Testis (tissue), 3 donors: ENCODE results near the gene OR2T34. TPM values are rescaled to one million over a fixed set of nuclear protein-coding genes. Genes with fewer than 3 reads are reported as not detected.
"Not testable (repeated sequence)": the region's sequence is repeated elsewhere in the genome, so short reads cannot be mapped to it uniquely, and the experiment has no call there.

Experiments used
- DNase-seq: peaks from one replicate; pipeline ENCODE4 v3.0.0-alpha.2; 2019
- H3K27ac ChIP-seq, 2 donors: fragments of 200-600 bp; sonication (generic); one replicate each; pipeline ENCODE4 v1.5.1; 2019
- H3K27me3 ChIP-seq: fragments of 200-600 bp; sonication (generic); one replicate; pipeline ENCODE4 v1.5.1; 2019
- H3K36me3 ChIP-seq: fragments of 200-600 bp; sonication (generic); one replicate; pipeline ENCODE4 v1.5.1; 2017; ENCODE audit warnings: low read depth; ENCODE audit errors: missing control alignments
- H3K4me1 ChIP-seq: fragments of 200-600 bp; sonication (generic); one replicate; pipeline ENCODE4 v1.5.1; 2019
- H3K4me3 ChIP-seq, 2 donors: fragments of 200-600 bp; sonication (generic); one replicate each; pipeline ENCODE4 v1.5.1; 2017 to 2019
- H3K9me3 ChIP-seq: fragments of 200-600 bp; sonication (generic); one replicate; pipeline ENCODE4 v1.5.1; 2017
- intact Hi-C: fragments of 100-400 bp; cut with DNase I; formaldehyde crosslinking; loops from one replicate; pipeline ENCODE4 v1.15.1; 2023; ENCODE audit warnings: low total_unique reads
- polyA plus RNA-seq: library from polyadenylated mRNA; stranded (reverse); fragments of 350-450 nt; fragmentation: Illumina TruSeq; extraction: RNeasy Lipid Tissue Mini Kit (QIAGEN cat#74804); gene quantifications from one replicate; pipeline ENCODE4 v1.2.3, GENCODE V29; 2014; ENCODE audit warnings: low read depth, low replicate concordance; ENCODE audit not compliant: insufficient read depth
- small RNA-seq, 2 donors: library from RNA; depleted of rRNA; stranded (forward); fragments of <200 nt; gene quantifications; one replicate each; pipeline ENCODE3, GENCODE V24; 2016
- total RNA-seq, 2 donors: library from RNA; depleted of rRNA; stranded (reverse); fragments of >200 nt; gene quantifications; one replicate each; pipeline ENCODE4 v1.2.3, GENCODE V29; 2016

The OR2T34 gene
- total and polyA plus RNA-seq, 3 donors from 2014 or later, result not detected

DNA sequence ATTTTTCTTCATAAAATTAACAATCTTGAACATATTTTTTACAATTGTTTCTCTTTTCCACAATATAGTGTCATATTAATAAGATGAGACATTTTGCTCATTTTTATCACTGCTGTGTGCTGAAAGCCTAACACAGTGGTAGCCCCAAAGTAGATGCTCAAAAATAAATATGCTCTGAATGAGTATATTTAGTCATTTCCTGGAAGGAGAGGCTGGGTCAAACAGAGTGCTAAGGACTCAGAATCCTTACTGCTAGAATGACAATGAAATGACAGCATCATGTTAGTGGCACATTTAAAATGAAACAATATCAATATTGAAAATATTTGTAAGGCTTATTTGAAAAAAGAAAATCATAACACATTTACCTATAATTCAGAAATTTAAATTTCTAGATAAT is 37.1 kb downstream of the OR2T34 start:
- H3K27ac ChIP-seq, H3K36me3 ChIP-seq, DNase-seq, H3K27me3 ChIP-seq, H3K4me3 ChIP-seq, H3K9me3 ChIP-seq, intact Hi-C loops, H3K4me1 ChIP-seq: not testable (repeated sequence)

Small RNA genes lying within 50 kb of the gene (small RNA-seq; reads per million reads assigned to genes)
- 0 reads per million in 2 donors for gene RF00019

Other genes starting within 250 kb of the OR2T34 start
- gene OR14C36, start 226.0 kb downstream of the OR2T34 start, total RNA-seq, result not detected
- not detected for gene OR14C36, start 226.0 kb downstream of the OR2T34 start, polyA plus RNA-seq
- not detected for gene OR2T4, start 213.1 kb downstream of the OR2T34 start, total RNA-seq
- not detected for gene OR2T4, start 213.1 kb downstream of the OR2T34 start, polyA plus RNA-seq
- under 1 TPM in 1 of 2 donors, not detected in 1; 0.06 TPM for gene OR2T6, start 199.0 kb downstream of the OR2T34 start, total RNA-seq
- not detected for gene OR2T6, start 199.0 kb downstream of the OR2T34 start, polyA plus RNA-seq
- gene OR2T1, start 171.7 kb downstream of the OR2T34 start, total RNA-seq, result not detected
- not detected for gene OR2T1, start 171.7 kb downstream of the OR2T34 start, polyA plus RNA-seq
- not detected for gene OR2T2, start 129.1 kb downstream of the OR2T34 start, total RNA-seq
- not detected for gene OR2T2, start 129.1 kb downstream of the OR2T34 start, polyA plus RNA-seq
- gene OR2T3, start 101.4 kb downstream of the OR2T34 start, total RNA-seq, result not detected
- gene OR2T3, start 101.4 kb downstream of the OR2T34 start, polyA plus RNA-seq, result not detected
- not detected for gene OR2T5, start 86.2 kb downstream of the OR2T34 start, total RNA-seq
- gene OR2T5, start 86.2 kb downstream of the OR2T34 start, polyA plus RNA-seq, result not detected
- not detected for gene OR2G6, start 66.7 kb downstream of the OR2T34 start, total RNA-seq
- not detected for gene OR2G6, start 66.7 kb downstream of the OR2T34 start, polyA plus RNA-seq
- not detected for gene OR2T29, start 12.0 kb downstream of the OR2T34 start, total RNA-seq
- not detected for gene OR2T29, start 12.0 kb downstream of the OR2T34 start, polyA plus RNA-seq
- gene OR2T10, start 22.9 kb upstream of the OR2T34 start, total RNA-seq, result not detected
- not detected for gene OR2T10, start 22.9 kb upstream of the OR2T34 start, polyA plus RNA-seq
- gene OR2T11, start 60.3 kb upstream of the OR2T34 start, total RNA-seq, result not detected
- not detected for gene OR2T11, start 60.3 kb upstream of the OR2T34 start, polyA plus RNA-seq
- not detected for gene OR2T35, start 70.5 kb upstream of the OR2T34 start, total RNA-seq
- not detected for gene OR2T35, start 70.5 kb upstream of the OR2T34 start, polyA plus RNA-seq
- gene OR2T27, start 80.8 kb upstream of the OR2T34 start, total RNA-seq, result not detected
- not detected for gene OR2T27, start 80.8 kb upstream of the OR2T34 start, polyA plus RNA-seq
- under 1 TPM in 1 of 2 donors, not detected in 1; 0.43 TPM for gene OR14I1, start 128.0 kb upstream of the OR2T34 start, total RNA-seq
- not detected for gene OR14I1, start 128.0 kb upstream of the OR2T34 start, polyA plus RNA-seq
- gene LYPD8, start 181.0 kb upstream of the OR2T34 start, total RNA-seq, result under 1 TPM; 0.43 to 0.79 TPM
- gene LYPD8, start 181.0 kb upstream of the OR2T34 start, polyA plus RNA-seq, result 0.91 TPM